Caco-2 (cell line): ENCODE measurements around the gene SIX5. TPM values are rescaled to one million over a fixed set of nuclear protein-coding genes. Genes with fewer than 3 reads are reported as not detected.

ENCODE experiments used
- BruUV-seq: library from RNA; stranded (reverse); fragments of 400-500 nt; replicated peaks from 2 replicates; lab custom pipeline; 2021; lab: Mats Ljungman, UMichigan
- CTCF ChIA-PET: fragments of 300-600 bp; sonication (Branson Sonifier 250); formaldehyde crosslinking; loops from one replicate; lab custom pipeline; 2022; ENCODE audit warnings: antibody characterized with exemption; lab: Charles Lee
- POLR2A ChIA-PET: fragments of 300-600 bp; sonication (Branson Sonifier 250); formaldehyde crosslinking; loops from one replicate; lab custom pipeline; 2022; ENCODE audit warnings: antibody characterized with exemption; lab: Charles Lee
- DNase-seq, 2 experiments: peaks; one replicate each; pipeline versions ENCODE4 v3.0.0 to v3.0.0-alpha.2; 2020 to 2022
- H3K27me3 ChIP-seq: replicated peaks from 2 replicates; pipeline ENCODE4 v1.6.0; 2011; ENCODE audit warnings: low read length; ENCODE audit not compliant: control insufficient read depth, insufficient read depth
- H3K36me3 ChIP-seq: 2 replicates; pipeline ENCODE4 v1.5.1; 2011; ENCODE audit warnings: low read length; ENCODE audit not compliant: control insufficient read depth, insufficient read depth
- H3K4me1 ChIP-seq: fragments of 250-450 bp; sonication (Bioruptor Pico); 2 replicates; pipeline ENCODE4 v1.5.1; 2020; ENCODE audit warnings: mild to moderate bottlenecking
- H3K4me3 ChIP-seq: 2 replicates; pipeline ENCODE4 v1.5.1; 2011; ENCODE audit warnings: low read depth, mild to moderate bottlenecking, control low read depth, low read length
- H3K9me3 ChIP-seq: fragments of 250-450 bp; sonication (Bioruptor Pico); 2 replicates; pipeline ENCODE4 v1.5.1; 2020; ENCODE audit warnings: mild to moderate bottlenecking, moderate library complexity
- H3K27ac Mint-ChIP-seq: one replicate; pipeline ENCODE4 v1.8.0; 2022; ENCODE audit warnings: mixed read lengths; ENCODE audit not compliant: unreplicated experiment
- H3K27me3 Mint-ChIP-seq: one replicate; pipeline ENCODE4 v1.8.0; 2022; ENCODE audit warnings: mixed read lengths; ENCODE audit not compliant: insufficient read depth, unreplicated experiment
- H3K36me3 Mint-ChIP-seq: one replicate; pipeline ENCODE4 v1.8.0; 2022; ENCODE audit warnings: mild to moderate bottlenecking, mixed read lengths; ENCODE audit not compliant: insufficient read depth, unreplicated experiment
- H3K4me1 Mint-ChIP-seq: one replicate; pipeline ENCODE4 v1.8.0; 2022; ENCODE audit warnings: low read depth, mixed read lengths; ENCODE audit not compliant: unreplicated experiment
- H3K4me3 Mint-ChIP-seq: one replicate; pipeline ENCODE4 v1.8.0; 2022; ENCODE audit warnings: mild to moderate bottlenecking, moderate library complexity, mixed read lengths; ENCODE audit not compliant: unreplicated experiment
- H3K9me3 Mint-ChIP-seq: one replicate; pipeline ENCODE4 v1.8.0; 2022; ENCODE audit warnings: mixed read lengths; ENCODE audit not compliant: unreplicated experiment
- CTCF ChIP-seq, 2 experiments: fragments of 200-600 bp in 1 of 2; IDR thresholded peaks; 1 replicate in 1 of 2; 2 replicates in 1 of 2; pipeline versions ENCODE4 v1.5.1 to v1.8.0; 2011 to 2022; ENCODE audit warnings: antibody characterized with exemption in 1 of 2, control low read depth in 1 of 2, inconsistent platforms in 1 of 2, low read depth in 1 of 2, low read length in 1 of 2, mild to moderate bottlenecking in 1 of 2, moderate library complexity in 1 of 2; ENCODE audit not compliant: insufficient read depth in 1 of 2, severe bottlenecking in 1 of 2, unreplicated experiment in 1 of 2
- intact Hi-C: fragments of 100-400 bp; cut with micrococcal nuclease; formaldehyde crosslinking; loops from one replicate; pipeline ENCODE4 v1.10.0; 2022; ENCODE audit not compliant: unreplicated experiment
- total RNA-seq: library from RNA; stranded (reverse); gene quantifications from 2 replicates; pipeline ENCODE4 v1.2.3, GENCODE V29; 2022

The SIX5 gene
- total RNA-seq, 1 experiment from 2014 or later: 28.6 TPM

- Mint-ChIP-seq H3K4me3 (no peak overlapping the region), H3K4me1 (no peaks in the 10 kb centered on the region), H3K27me3 (no peaks in the 10 kb centered on the region), H3K27ac (no peak overlapping the region), H3K9me3 (no peaks in the 10 kb centered on the region), H3K36me3 (peaks cover 8% of the 10 kb centered on the region)
- Histone ChIP-seq H3K27me3 (no peaks in the 10 kb centered on the region), H3K4me3 (no peak overlapping the region), H3K9me3 (no peaks in the 10 kb centered on the region), H3K4me1 (no peaks in the 10 kb centered on the region), H3K36me3 (no peaks in the 10 kb centered on the region)
- ChIA-PET POLR2A (no interaction called here), CTCF (interaction anchor here (1.0 to 1.7 kb wide), 2 partner anchors 10 to 12 kb away, joined by 4 to 7 read pairs; no protein-coding TSS in a partner anchor)
- intact Hi-C loops: no loop called here
- no TSS peak for BruUV-seq
- no peak for DNase-seq
- TF ChIP-seq CTCF (IDR thresholded peaks at IDR 0.05; ENCODE audit: insufficient read depth in 1 of 2, low read depth in 1 of 2, low read length in 1 of 2, severe bottlenecking in 1 of 2, unreplicated experiment in 1 of 2): no peak
Observed at GRCh38 chr19:45804959-45805230, 35.8 kb upstream of the SIX5 start.

- H3K27me3 ChIP-seq: no peaks in the 10 kb centered on the region
- H3K9me3 ChIP-seq: no peaks in the 10 kb centered on the region
- Mint-ChIP-seq H3K27me3 (no peaks in the 10 kb centered on the region), H3K36me3 (peaks cover 3% of the 10 kb centered on the region), H3K4me1 (peaks cover under 1% of the 10 kb centered on the region), H3K27ac (no peak overlapping the region), H3K9me3 (no peaks in the 10 kb centered on the region), H3K4me3 (no peak overlapping the region)
- ChIA-PET CTCF (interaction anchor here (0.7 to 1.1 kb wide), 3 partner anchors 10 to 23 kb away, joined by 4 to 6 read pairs (median 4); no protein-coding TSS in a partner anchor), POLR2A (no interaction called here)
- DNase-seq: no peak
- no peaks in the 10 kb centered on the region for H3K36me3 ChIP-seq
- BruUV-seq: no TSS peak
- no peaks in the 10 kb centered on the region for H3K4me1 ChIP-seq
- intact Hi-C loops: no loop called here
- no peak overlapping the region for H3K4me3 ChIP-seq
- no peak for TF ChIP-seq CTCF (IDR thresholded peaks at IDR 0.05; ENCODE audit: insufficient read depth in 1 of 2, low read depth in 1 of 2, low read length in 1 of 2, severe bottlenecking in 1 of 2, unreplicated experiment in 1 of 2)
Observed at GRCh38 chr19:45804140-45804958, 35.3 kb upstream of the SIX5 start.

- no peaks in the 10 kb centered on the region for H3K4me1 ChIP-seq
- no peak for DNase-seq
- no peaks in the 10 kb centered on the region for H3K9me3 ChIP-seq
- no peaks in the 10 kb centered on the region for H3K9me3 Mint-ChIP-seq
- H3K27me3 ChIP-seq: no peaks in the 10 kb centered on the region
- H3K36me3 Mint-ChIP-seq: no peaks in the 10 kb centered on the region
- intact Hi-C loops: no loop called here
- no peak overlapping the region for H3K4me3 Mint-ChIP-seq
- no peak for TF ChIP-seq CTCF (IDR thresholded peaks at IDR 0.05; ENCODE audit: insufficient read depth in 1 of 2, low read depth in 1 of 2, low read length in 1 of 2, severe bottlenecking in 1 of 2, unreplicated experiment in 1 of 2)
- no peak overlapping the region for H3K27ac Mint-ChIP-seq
- CTCF ChIA-PET: interaction anchor here (0.6 to 3.8 kb wide), 4 partner anchors 15 to 1452 kb away, joined by 3 to 82 read pairs (median 4); partner anchors contain the start of gene SIX5
- H3K27me3 Mint-ChIP-seq: no peaks in the 10 kb centered on the region
- H3K4me1 Mint-ChIP-seq: peaks cover 6% of the 10 kb centered on the region
- no peaks in the 10 kb centered on the region for H3K36me3 ChIP-seq
- H3K4me3 ChIP-seq: no peak overlapping the region
- BruUV-seq: no TSS peak
- POLR2A ChIA-PET: interaction anchor here (0.5 to 1.0 kb wide), 2 partner anchors 9 to 31 kb away, joined by 3 read pairs; partner anchors contain the start of gene DMWD
Observed at GRCh38 chr19:45801603-45802175, 32.6 kb upstream of the SIX5 start.
